HG03521 (cell line): Measurements from ENCODE around the gene MRPL39.

Experiments used
- ATAC-seq: cut with Tn5 transposase; IDR thresholded peaks from one replicate; pipeline ENCODE4 v1.9.1; 2021; ENCODE audit warnings: mild to moderate bottlenecking, moderate library complexity; ENCODE audit not compliant: unreplicated experiment

MRPL39 gene

DNA sequence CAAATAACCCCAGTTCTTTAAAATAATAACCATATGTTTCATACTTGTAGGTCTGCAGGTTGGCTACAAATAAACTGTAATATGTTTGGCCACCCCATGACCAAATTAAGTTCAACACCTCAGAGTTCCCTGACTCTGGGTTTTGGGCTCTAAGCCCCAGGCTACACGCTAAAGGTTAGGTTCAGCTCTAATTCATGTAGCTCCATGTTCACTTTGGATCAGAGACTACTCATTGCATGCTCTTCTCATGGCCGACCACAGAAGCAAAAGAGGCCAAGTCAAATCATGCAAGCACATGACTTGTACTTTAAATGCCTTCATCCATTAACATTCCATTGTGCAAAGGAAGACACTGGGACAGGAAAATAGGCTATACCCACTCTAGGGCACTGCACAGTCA is 66.2 kb downstream of the MRPL39 start:
- ATAC-seq, result no peak

DNA sequence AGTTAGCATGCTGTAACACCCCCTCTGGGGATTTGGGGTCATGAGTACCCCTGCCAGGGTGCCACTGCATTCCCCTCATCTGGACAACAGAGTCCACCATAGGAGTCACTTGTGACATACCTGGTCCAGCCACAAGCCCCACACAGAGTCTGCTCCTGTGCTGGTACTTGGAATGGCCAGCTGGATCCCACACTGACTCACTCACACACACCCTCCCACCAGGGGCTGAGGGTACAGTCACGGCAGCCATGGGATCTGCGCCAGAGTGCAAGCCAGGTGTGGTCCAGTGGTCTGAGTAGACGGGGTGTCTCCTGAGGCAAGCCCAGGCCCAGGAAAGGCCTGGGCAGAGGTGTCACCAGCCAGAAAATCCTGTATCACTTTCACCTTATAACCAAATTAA is 67.7 kb downstream of the MRPL39 start:
- no peak for ATAC-seq

DNA sequence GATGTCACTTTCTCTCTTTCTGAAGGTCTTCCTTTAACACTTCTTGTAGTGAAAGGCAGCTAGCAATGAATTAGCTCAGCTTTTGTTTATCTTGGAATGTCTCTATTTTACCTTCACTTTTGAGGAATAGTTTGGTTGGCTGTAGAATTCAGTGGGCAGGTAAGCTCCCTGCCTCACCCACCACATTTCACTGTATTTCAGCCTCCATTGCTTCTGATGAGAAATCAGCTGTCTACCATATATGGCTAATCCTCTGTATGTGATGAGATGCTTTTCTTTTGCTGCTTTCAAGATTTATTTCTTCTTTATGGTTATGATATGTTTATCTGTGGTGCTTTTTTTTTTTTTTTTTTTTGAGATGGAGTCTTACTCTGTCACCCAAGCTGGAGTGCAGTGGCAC is 70.1 kb downstream of the MRPL39 start:
- ATAC-seq, result no peak

DNA sequence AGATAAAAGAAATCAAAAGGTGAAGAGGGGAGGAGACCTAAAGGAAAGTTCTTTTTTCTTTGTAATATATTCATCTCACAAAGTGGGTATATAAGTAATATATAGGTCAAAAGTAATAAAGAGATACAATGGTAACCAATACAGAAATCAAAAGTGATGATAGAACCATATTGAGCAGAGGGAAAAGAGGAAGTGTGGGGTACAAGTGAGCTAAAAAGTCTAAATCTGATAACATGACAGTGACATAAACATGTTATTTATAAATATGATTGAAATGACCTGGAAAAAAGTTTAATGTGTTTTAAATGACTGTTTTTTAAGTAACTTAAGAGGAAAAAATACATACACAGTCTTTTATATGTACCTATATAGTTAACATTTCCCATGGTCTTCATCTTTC is 70.5 kb downstream of the MRPL39 start:
- ATAC-seq, result no peak

DNA sequence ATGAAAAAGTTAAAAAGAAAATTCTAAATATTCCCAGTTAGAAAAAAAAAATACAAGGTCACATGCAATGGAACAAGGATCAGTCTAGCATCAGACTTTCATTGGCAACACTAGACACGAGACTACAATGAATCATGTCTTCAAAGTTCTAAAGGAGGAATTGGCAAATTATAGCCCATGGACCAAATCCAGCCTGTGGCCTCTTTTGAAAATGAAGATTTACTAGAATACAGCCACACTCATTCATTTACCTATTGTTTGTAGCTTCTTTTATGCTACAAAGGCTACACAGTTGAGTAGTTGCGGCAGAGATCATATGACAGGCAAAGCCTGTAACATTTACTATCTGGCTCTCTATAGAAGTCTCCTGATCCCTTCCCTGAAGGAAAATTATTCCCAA is 71.4 kb downstream of the MRPL39 start:
- ATAC-seq, result no peak
